ENCODE data around the gene RPSA.

DNA sequence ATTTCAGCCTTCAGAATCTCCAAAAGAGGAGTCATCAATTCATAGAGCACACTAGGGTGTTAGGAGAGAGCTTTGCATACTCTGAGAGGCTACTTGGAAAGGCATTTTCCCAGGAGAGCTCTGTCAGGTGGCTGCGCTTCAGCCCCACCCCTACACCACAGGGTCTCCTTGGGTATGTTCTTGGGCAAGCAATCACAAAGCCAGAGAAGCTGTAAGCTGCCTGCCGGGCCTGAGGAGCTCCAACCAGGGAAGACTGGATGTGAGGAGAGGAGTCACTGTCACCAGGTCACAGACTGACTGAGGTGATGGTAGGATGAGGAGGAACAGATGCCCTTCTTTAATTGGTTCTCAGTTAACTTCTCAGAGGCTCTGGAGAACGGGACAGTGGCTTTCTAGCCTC, 9.8 kb upstream of the RPSA start:
- TF ChIP-seq CTCF (IDR thresholded peaks at IDR 0.05 in 4 of 5, conservative IDR thresholded peaks at IDR 0.05 in 1 of 5) (no peak), POLR2A (IDR thresholded peaks at IDR 0.05) (no peak)

Data from gastrocnemius medialis (tissue), 4 donors.